GM21381 (cell line): Measurements from ENCODE around the gene CXCL17.
A peak's percentile ranks its signal among the peaks of the same experiment; 100 is the strongest.

Experiments used
- ATAC-seq: cut with Tn5 transposase; IDR thresholded peaks from one replicate; pipeline ENCODE4 v1.9.1; 2021; ENCODE audit warnings: mild to moderate bottlenecking, moderate library complexity; ENCODE audit not compliant: unreplicated experiment

The CXCL17 gene

DNA sequence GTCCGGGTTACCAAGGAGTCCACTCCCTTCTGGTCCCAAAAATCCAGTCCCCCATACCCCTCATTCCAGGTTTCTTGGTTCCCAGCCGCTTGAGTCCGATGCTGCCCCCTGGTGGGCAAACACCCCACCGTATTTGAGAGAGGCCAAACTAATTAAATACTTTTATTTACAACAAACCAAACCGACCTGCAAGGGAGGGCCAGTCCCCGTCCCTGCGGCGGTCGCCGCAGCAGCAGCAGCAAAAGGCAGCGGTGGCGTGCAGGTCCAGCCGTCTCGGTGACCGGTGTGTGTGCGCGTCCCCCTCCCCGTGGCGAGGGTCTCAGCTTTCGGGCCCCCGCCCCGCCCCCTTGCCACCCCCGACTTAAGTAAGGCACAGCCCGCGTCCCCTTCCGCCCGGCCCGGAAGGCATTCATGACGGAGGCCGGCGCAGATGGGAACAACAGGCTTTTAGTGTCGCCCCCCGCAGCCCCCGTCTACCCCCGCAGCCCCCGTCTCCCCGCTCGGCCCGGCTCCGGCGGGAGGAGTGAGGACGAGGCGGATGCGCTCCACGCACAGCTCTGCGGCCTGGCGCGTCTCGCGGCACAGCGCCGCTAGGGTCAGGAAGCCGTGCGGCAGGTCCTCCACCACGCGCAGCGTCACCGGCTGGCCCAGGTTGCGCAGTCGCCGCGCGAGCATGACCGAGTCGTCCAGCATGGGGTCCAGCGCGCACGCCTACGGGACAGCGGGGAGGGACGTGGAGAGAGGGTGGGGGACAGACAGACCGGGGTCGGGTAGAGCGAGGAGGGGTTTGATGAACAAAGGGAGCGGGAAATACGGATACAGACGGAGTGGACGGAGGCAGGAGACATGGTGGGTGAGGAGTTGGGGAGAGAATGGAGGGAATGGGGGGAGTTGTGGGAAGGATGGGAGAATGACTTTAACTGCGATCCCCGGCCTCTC is 41.1 kb downstream of the CXCL17 start:
- no peak for ATAC-seq

DNA sequence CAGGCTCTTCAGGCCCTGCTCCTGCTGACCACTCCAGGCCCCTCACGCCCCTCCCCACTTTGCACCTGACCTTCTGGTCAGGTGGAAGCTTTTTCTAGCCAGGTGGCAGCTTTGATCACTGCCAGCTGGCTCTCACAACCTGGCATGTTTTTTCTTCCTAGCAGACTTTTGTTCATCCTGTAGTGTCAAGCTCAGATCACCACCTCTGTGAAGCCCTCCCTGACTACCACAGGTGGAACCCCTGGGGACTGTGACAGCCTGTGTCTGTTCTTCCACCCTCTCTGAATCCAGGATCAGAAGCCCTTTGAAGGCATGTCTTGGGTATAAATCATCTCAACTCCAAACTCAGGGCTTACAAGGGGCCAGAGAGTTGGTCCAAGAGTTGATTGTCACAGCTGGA is 42.3 kb downstream of the CXCL17 start:
- ATAC-seq, result no peak

DNA sequence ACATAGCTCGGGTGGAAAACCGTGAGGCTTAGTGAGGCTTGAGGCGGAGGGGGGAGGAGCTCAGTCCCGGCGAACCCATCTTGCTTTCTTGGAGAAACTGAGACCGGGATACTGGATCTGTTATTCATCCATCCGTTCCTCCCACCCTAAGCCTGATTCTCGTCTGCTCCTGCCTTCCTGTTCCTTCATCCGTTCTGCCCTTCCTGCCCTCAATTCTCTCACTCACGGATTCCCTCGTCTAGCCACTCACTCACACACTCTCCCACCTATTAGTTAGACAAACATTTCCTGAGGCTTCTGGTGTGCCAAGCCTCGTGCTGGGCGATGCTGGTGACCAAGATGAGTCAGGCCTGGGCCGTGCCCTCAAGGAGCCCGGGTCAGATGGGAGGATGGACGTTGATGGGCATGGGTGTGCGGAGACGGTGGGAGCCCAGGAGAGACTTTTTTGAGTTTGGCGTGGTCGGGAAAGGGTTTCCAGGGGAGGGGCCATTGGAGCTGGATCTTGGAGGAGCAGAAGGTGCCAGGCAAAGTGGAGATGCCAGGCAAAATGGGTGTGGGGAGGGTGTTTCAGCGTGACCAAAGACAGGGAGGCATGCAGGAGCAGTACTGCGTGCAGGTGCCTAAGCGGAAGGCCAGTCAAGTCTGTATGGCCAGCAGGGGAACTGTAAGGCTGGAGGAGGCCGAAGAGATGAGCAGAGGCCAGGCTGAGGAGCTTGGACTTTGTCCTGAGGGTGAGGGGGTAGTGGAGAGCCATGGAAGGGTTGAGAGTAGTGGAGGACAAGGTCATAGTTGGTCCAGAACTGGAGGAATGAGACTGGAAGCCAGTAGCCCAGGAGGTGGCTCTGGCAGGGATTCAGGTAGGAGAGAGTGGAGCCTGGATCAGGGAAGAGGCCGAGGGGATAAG is 45.2 kb downstream of the CXCL17 start:
- ATAC-seq, result no peak

DNA sequence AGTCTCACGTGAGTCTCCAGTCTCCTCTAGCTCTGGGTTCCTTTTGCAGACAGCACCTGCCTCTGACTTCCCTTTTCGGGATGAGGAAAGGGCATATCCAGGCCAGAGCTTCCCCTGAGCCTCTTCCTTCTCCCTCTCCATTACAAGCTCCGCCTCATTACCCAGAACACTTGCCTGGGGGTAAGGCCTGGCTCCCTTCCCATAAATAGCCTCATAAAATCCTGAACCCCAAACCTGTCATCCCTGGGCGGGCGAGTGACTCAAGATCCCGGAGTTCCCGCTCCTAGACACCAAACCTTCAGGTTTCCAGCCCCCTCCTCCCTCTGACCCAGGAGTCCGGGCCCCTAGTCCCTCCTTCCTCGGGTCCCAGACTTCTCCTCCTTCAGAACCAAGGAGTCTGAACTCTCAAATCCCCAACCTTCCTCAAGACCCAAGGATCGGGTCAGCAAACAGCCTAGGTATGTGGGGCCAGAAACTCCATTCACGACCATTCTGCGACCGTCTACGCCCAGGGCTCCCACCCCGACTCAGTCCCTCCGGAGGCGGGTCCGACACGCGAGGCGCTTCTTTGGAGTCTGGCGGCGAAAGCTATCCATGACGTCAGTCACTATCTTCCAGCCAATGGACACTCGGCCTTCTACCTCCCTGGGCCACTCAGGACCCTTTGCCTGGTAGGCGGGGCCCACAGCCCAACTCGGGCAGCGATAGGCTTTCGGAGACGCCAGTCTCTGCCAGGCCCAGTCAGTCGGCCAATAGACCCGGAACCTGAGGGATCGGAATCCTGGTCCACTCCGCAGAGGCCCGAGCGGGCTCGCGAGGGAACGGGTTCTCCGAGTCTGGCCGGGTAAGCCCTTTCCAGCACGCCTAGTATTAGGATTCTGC is 46.1 kb downstream of the CXCL17 start:
- peak; percentile 96 for ATAC-seq

DNA sequence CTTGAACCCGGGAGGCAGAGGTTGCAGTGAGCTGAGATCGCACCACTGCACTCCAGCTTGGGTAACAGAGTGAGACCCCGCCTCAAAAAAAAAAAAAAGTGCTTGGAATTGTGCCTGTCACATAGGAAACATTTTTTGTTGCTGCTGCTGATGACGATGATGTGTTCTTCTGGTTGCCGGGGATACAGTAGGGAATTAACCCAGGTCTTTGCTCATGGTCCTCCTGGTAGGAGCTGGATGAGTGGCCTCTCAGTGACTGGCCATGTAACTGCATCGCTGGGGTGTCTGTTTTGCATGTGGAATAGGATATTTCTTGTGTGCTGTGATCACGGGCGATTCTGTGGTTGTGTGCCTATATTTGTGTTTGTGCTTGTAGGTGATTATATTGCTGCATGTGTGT is 48.0 kb downstream of the CXCL17 start:
- ATAC-seq, result no peak

DNA sequence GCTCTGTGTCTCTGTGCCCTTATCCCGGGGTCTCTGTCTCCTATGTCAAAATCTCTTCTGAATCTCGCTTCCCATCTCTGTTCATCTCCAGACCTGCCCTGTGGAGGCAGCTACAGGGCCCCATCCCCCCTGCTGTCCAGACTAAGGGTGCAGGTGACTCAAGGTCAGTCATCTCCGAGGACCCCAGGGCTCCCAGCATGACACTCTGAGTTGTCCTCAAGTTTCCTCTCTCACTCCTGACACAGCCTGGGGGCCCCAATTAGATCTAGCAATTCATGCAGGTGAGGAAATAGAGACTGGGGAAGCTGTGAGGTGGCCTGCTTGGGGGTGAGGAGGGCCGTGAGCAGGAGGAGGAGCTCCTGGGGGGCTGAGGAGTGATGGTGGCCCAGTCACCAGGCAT is 50.6 kb downstream of the CXCL17 start:
- no peak for ATAC-seq

DNA sequence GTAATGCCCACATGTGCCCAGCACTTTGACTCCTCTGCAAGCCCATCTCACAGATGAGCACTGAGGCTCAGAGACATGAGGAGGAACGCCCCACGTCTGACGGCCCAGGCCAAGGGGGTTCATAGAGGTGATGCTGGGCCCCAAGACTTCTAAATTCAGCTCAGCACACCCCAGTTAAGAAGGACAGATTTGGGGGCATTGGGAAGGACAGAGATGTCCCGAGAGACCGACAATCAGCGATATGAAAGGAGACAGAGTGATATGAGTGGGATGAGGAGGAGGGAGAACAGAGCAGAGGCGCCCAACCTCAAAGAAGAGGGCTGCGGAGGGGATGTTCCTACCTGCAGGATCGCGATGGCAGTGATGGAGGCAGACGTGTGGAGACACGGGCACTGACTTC is 52.8 kb downstream of the CXCL17 start, which contains the start of gene CNFN:
TSS of gene CNFN (minus strand) at position 399 of the 400 bp plus-strand sequence. CDS start 1,260 bp downstream, outside the sequence.
- no peak for ATAC-seq

DNA sequence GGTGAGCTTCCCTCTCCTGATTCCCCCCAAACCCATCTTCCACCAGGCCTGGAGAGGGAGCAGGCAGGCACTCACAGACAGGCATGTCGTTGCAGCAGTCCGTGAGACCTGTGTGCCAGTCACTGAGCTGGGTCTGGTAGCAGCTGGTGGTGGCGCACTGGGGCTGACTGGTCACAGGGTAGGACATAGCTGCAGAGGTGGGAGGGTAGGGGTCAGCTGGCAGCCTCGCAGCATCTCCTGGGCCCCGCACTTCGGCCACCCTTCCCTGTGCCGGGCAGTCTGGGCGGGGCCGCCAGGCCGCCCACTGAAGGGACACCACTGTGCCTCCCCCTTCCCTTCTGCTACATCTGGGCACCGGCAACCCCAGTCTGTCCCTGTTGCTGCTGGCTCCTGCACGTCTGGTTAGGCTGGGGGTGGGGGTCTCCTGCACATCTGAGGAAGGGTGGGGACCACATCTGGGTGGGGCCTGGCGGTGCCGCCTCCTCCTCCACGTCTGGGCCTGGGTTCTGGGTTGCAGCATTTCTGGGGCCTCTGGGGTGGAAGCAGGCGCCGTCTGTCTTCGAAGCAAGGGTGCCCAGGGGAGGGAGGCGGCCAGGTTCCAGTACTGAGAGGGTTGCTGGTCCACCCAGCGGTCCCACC is 53.8 kb downstream of the CXCL17 start:
- no peak for ATAC-seq

DNA sequence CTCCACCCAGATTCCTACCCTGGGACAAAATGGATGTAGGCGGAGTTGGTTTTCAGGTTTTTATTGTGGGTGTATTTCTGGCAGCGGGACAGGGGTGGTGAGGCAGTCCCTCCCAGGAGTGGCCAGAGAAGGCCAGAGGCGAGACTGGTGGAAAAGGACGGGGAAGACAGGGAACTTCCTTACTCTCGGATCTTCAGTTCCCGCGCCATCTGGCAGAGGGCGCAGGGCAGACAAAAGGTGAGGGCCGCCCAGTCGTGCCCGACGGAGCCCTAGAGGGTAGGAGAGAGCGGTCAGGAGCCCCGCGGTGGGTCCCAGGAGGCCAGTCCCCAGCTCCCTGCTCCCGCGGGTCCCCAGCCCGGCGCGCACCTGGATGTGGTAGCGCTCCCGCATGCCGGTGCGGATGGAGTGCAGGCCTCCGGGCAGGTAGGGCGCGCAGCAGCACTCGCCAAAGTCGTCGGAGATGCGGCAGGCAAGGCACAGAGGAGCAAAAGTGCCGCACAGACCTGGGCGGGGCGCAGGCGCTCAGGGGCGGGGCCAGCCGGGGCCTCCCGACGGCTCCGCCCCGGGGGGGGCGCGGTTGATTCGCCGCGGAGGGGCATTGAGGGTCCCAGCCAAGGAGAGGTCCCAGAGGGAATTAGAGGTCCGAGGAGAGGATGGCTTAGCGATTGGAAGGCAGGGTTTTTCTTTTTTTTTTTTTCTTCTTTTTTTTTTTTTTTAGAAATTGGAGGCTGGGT is 55.6 kb downstream of the CXCL17 start:
- ATAC-seq, result no peak

DNA sequence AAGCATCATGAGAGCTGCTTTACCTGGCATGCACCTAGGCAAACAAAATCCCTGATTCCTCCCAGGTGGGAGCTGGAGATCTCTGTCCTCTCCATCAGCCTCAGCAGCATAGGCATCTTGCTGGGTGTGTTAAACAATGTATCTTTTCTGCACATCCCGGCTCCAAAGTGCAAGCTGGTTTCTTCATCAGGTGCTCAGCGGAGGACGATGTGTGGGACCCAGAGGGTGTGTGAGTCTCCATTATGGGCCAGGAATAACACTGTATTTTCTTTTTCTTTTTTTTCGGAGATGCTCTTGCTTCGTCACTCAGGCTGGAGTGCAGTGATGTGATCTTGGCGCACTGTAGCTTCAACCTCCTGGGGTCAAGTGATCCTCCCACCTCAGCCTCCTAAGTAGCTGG is 62.6 kb downstream of the CXCL17 start:
- no peak for ATAC-seq
